Mesothelial cell of epicardium (in vitro differentiated cells): ENCODE measurements around the gene FNDC3B. TPM values are rescaled to one million over a fixed set of nuclear protein-coding genes. Genes with fewer than 3 reads are reported as not detected.

Experiments
- DNase-seq, 2 experiments: peaks; one replicate each; pipeline ENCODE4 v3.0.0; 2021; ENCODE audit warnings: low spot score in 2 of 2; ENCODE audit not compliant: unreplicated experiment in 2 of 2
- H3K27ac Mint-ChIP-seq: 2 replicates; pipeline ENCODE4 v1.8.0; 2021; ENCODE audit warnings: mixed read lengths
- H3K27me3 Mint-ChIP-seq: 2 replicates; pipeline ENCODE4 v1.8.0; 2021; ENCODE audit warnings: low read depth, mixed read lengths
- H3K36me3 Mint-ChIP-seq: 2 replicates; pipeline ENCODE4 v1.8.0; 2021; ENCODE audit warnings: mixed read lengths
- H3K4me1 Mint-ChIP-seq: 2 replicates; pipeline ENCODE4 v1.8.0; 2021; ENCODE audit warnings: mixed read lengths
- H3K4me3 Mint-ChIP-seq: 2 replicates; pipeline ENCODE4 v1.8.0; 2021; ENCODE audit warnings: mild to moderate bottlenecking, moderate library complexity, mixed read lengths
- H3K9me3 Mint-ChIP-seq: 2 replicates; pipeline ENCODE4 v1.8.0; 2021; ENCODE audit warnings: mixed read lengths
- CTCF ChIP-seq: fragments of 200-600 bp; sonication (generic); IDR thresholded peaks from one replicate; pipeline ENCODE4 v1.5.0; 2021; ENCODE audit warnings: antibody characterized with exemption; ENCODE audit not compliant: unreplicated experiment
- total RNA-seq: library from RNA; stranded (reverse); gene quantifications from 3 replicates; pipeline ENCODE4 v1.2.1, GENCODE V29; 2021

FNDC3B gene
- total RNA-seq, 1 donor from 2014 or later = 131 TPM

GRCh38 chr3:172043233-172043632 is 3.9 kb downstream of the FNDC3B start:
- Mint-ChIP-seq H3K36me3 (no peaks in the 10 kb centered on the region), H3K4me1 (peaks cover 44% of the 10 kb centered on the region)

GRCh38 chr3:172043766-172044165 is 4.4 kb downstream of the FNDC3B start:
- H3K27me3 Mint-ChIP-seq = no peaks in the 10 kb centered on the region
- TF ChIP-seq CTCF = no peak
- H3K36me3 Mint-ChIP-seq = peaks cover 2% of the 10 kb centered on the region
- H3K4me1 Mint-ChIP-seq = peaks cover 40% of the 10 kb centered on the region
- H3K4me3 Mint-ChIP-seq = no peak overlapping the region
- DNase-seq = no peak
- peaks cover 3% of the 10 kb centered on the region for H3K9me3 Mint-ChIP-seq
- no peak overlapping the region for H3K27ac Mint-ChIP-seq

More at GRCh38 chr3:172043233-172043632, 3.9 kb downstream of the FNDC3B start:
- no peaks in the 10 kb centered on the region for H3K27me3 Mint-ChIP-seq
- no peaks in the 10 kb centered on the region for H3K9me3 Mint-ChIP-seq
- H3K27ac Mint-ChIP-seq = no peak overlapping the region
- TF ChIP-seq CTCF = no peak
- DNase-seq = no peak
- H3K4me3 Mint-ChIP-seq = no peak overlapping the region

GRCh38 chr3:172044833-172045585 is 5.6 kb downstream of the FNDC3B start:
- DNase-seq = no peak
- peaks cover 38% of the 10 kb centered on the region for H3K4me1 Mint-ChIP-seq
- H3K4me3 Mint-ChIP-seq = no peak overlapping the region
- TF ChIP-seq CTCF = no peak
- H3K36me3 Mint-ChIP-seq = peaks cover 6% of the 10 kb centered on the region
- peaks cover 4% of the 10 kb centered on the region for H3K9me3 Mint-ChIP-seq
- peak overlapping the region; percentile 85 for H3K27ac Mint-ChIP-seq
- no peaks in the 10 kb centered on the region for H3K27me3 Mint-ChIP-seq

- H3K27ac Mint-ChIP-seq = peak overlapping the region; percentile 21
- H3K4me3 Mint-ChIP-seq = no peak overlapping the region
- no peaks in the 10 kb centered on the region for H3K27me3 Mint-ChIP-seq
- no peak for TF ChIP-seq CTCF
- DNase-seq = no peak
- peaks cover 35% of the 10 kb centered on the region for H3K4me1 Mint-ChIP-seq
- H3K9me3 Mint-ChIP-seq = peaks cover 4% of the 10 kb centered on the region
- H3K36me3 Mint-ChIP-seq = peaks cover 14% of the 10 kb centered on the region
Measured at GRCh38 chr3:172046268-172046915, 7.0 kb downstream of the FNDC3B start.

- no peak overlapping the region for H3K4me3 Mint-ChIP-seq
Measured at GRCh38 chr3:172047567-172048115, 8.3 kb downstream of the FNDC3B start.

More at GRCh38 chr3:172047567-172048115, 8.3 kb downstream of the FNDC3B start:
- Mint-ChIP-seq H3K27me3 (no peaks in the 10 kb centered on the region), H3K27ac (no peak overlapping the region), H3K4me1 (peaks cover 23% of the 10 kb centered on the region), H3K36me3 (peaks cover 23% of the 10 kb centered on the region), H3K9me3 (peaks cover 4% of the 10 kb centered on the region)
- DNase-seq = no peak
- no peak for TF ChIP-seq CTCF
